Mesenchymal stem cell (in vitro differentiated cells and primary cell): ENCODE measurements around the gene NDUFB8.

Experiments
- DNase-seq: peaks from one replicate; pipeline ENCODE4 v3.0.0-alpha.2; 2013
- H2AFZ ChIP-seq: one replicate; pipeline ENCODE4 v1.6.1; 2013; ENCODE audit warnings: low read depth, mild to moderate bottlenecking, control low read depth, inconsistent platforms, low read length, moderate library complexity
- H2AK5ac ChIP-seq: 2 replicates; pipeline ENCODE4 v1.6.1; 2013; ENCODE audit warnings: low read length, moderate library complexity, mild to moderate bottlenecking, inconsistent platforms; ENCODE audit not compliant: severe bottlenecking
- H2BK120ac ChIP-seq: one replicate; pipeline ENCODE4 v1.6.1; 2013; ENCODE audit warnings: low read depth, mild to moderate bottlenecking, inconsistent platforms, low read length, moderate library complexity
- H2BK12ac ChIP-seq, 2 experiments: one replicate each; pipeline ENCODE4 v1.6.1; 2013; ENCODE audit warnings: inconsistent platforms in 2 of 2, low read length in 2 of 2, mild to moderate bottlenecking in 2 of 2, moderate library complexity in 2 of 2, control low read depth in 1 of 2
- H2BK15ac ChIP-seq: one replicate; pipeline ENCODE4 v1.6.1; 2013; ENCODE audit warnings: mild to moderate bottlenecking, low read depth, inconsistent platforms; ENCODE audit not compliant: poor library complexity, severe bottlenecking
- H2BK5ac ChIP-seq: 2 replicates; pipeline ENCODE4 v1.6.1; 2013; ENCODE audit warnings: low read depth, mild to moderate bottlenecking, low read length, control low read depth, inconsistent platforms; ENCODE audit not compliant: poor library complexity, severe bottlenecking
- H3K14ac ChIP-seq, 2 experiments: one replicate each; pipeline ENCODE4 v1.6.1; 2013; ENCODE audit warnings: inconsistent platforms in 2 of 2, low read length in 2 of 2, control low read depth in 1 of 2, mild to moderate bottlenecking in 1 of 2, moderate library complexity in 1 of 2
- H3K18ac ChIP-seq, 2 experiments: one replicate each; pipeline ENCODE4 v1.6.1; 2013; ENCODE audit warnings: inconsistent platforms in 2 of 2, low read length in 2 of 2, control low read depth in 1 of 2, low read depth in 1 of 2, mild to moderate bottlenecking in 1 of 2
- H3K23ac ChIP-seq, 2 experiments: one replicate each; pipeline ENCODE4 v1.6.1; 2013; ENCODE audit warnings: inconsistent platforms in 2 of 2, low read length in 2 of 2, mild to moderate bottlenecking in 2 of 2, moderate library complexity in 2 of 2, control low read depth in 1 of 2
- H3K27ac ChIP-seq: 2 replicates; pipeline ENCODE4 v1.5.1; 2013; ENCODE audit warnings: mild to moderate bottlenecking, moderate library complexity, low read length, control low read depth, inconsistent platforms; ENCODE audit not compliant: poor library complexity, severe bottlenecking
- H3K27me3 ChIP-seq, 2 experiments: 2 replicates each; pipeline versions ENCODE4 v1.6.1 to v1.7.0; 2013; ENCODE audit warnings: low read length in 2 of 2, mild to moderate bottlenecking in 2 of 2, moderate library complexity in 2 of 2, control low read depth in 1 of 2, inconsistent platforms in 1 of 2; ENCODE audit not compliant: control insufficient read depth in 1 of 2, insufficient read depth in 1 of 2
- H3K36me3 ChIP-seq, 2 experiments: 2 replicates each; pipeline versions ENCODE4 v1.6.1 to v1.7.0; 2013; ENCODE audit warnings: low read length in 2 of 2, control low read depth in 1 of 2, inconsistent platforms in 1 of 2, low read depth in 1 of 2, mild to moderate bottlenecking in 1 of 2; ENCODE audit not compliant: insufficient read depth in 2 of 2, control insufficient read depth in 1 of 2
- H3K4ac ChIP-seq, 2 experiments: one replicate each; pipeline ENCODE4 v1.6.1; 2013; ENCODE audit warnings: inconsistent platforms in 2 of 2, low read length in 2 of 2, mild to moderate bottlenecking in 2 of 2, moderate library complexity in 2 of 2, control low read depth in 1 of 2, low read depth in 1 of 2
- H3K4me1 ChIP-seq: 2 replicates; pipeline ENCODE4 v1.6.1; 2013; ENCODE audit warnings: low read depth, low read length, control low read depth; ENCODE audit not compliant: control insufficient read depth, insufficient read depth
- H3K4me2 ChIP-seq: 2 replicates; pipeline ENCODE4 v1.6.1; 2013; ENCODE audit warnings: low read length, mild to moderate bottlenecking, inconsistent platforms; ENCODE audit not compliant: poor library complexity, severe bottlenecking
- H3K4me3 ChIP-seq, 2 experiments: 2 replicates each; pipeline versions ENCODE4 v1.5.1 to v1.7.0; 2013; ENCODE audit warnings: low read length in 2 of 2, mild to moderate bottlenecking in 2 of 2, control low read depth in 1 of 2, low read depth in 1 of 2; ENCODE audit not compliant: insufficient read depth in 1 of 2
- H3K79me1 ChIP-seq: replicated peaks from 2 replicates; pipeline ENCODE4 v1.6.1; 2013; ENCODE audit warnings: mild to moderate bottlenecking, control low read depth, low read length, inconsistent platforms; ENCODE audit not compliant: poor library complexity, severe bottlenecking
- H3K9ac ChIP-seq: 2 replicates; pipeline ENCODE4 v1.7.0; 2013; ENCODE audit warnings: mild to moderate bottlenecking, low read length, moderate library complexity
- H3K9me3 ChIP-seq: 2 replicates; pipeline ENCODE4 v1.7.0; 2013; ENCODE audit warnings: mild to moderate bottlenecking, low read length; ENCODE audit not compliant: control insufficient read depth
- H4K8ac ChIP-seq: one replicate; pipeline ENCODE4 v1.6.1; 2013; ENCODE audit warnings: inconsistent platforms, mild to moderate bottlenecking, low read length, moderate library complexity
- H4K91ac ChIP-seq: one replicate; pipeline ENCODE4 v1.6.1; 2013; ENCODE audit warnings: mild to moderate bottlenecking, low read length, inconsistent platforms
- WGBS: methylation state at CpG from one replicate; pipeline ENCODE4 v1.1.7; 2013; ENCODE audit warnings: mixed read lengths; 5-methylcytosine and 5-hydroxymethylcytosine counted together

Gene NDUFB8

GRCh38 chr10:100507357-100507732 lies 22.3 kb downstream of the NDUFB8 start:
- Histone ChIP-seq H3K23ac (no peak overlapping the region), H3K27me3 (peaks cover 0 to 16% of the 10 kb centered on the region in 2 experiments), H3K79me1 (no peaks in the 10 kb centered on the region), H3K4me2 (no peak overlapping the region), H3K9ac (no peak overlapping the region), H2AK5ac (no peak overlapping the region), H4K8ac (no peak overlapping the region), H3K4ac (no peak overlapping the region), H2BK15ac (no peak overlapping the region), H2BK5ac (no peak overlapping the region), H4K91ac (no peak overlapping the region), H3K9me3 (no peaks in the 10 kb centered on the region), H3K18ac (no peak overlapping the region), H3K4me1 (peaks cover 4% of the 10 kb centered on the region), H3K4me3 (no peak overlapping the region), H3K14ac (no peak overlapping the region), H2BK120ac (no peak overlapping the region), H2BK12ac (no peak overlapping the region), H3K27ac (no peak overlapping the region), H2AFZ (no peak overlapping the region), H3K36me3 (peaks cover 14 to 20% of the 10 kb centered on the region in 2 experiments)
- no peak for DNase-seq
- WGBS, result 92% methylated on average over 5 of the region's 5 CpGs

- no peak overlapping the region for H3K4me2 ChIP-seq
- H3K18ac ChIP-seq, result no peak overlapping the region
- no peaks in the 10 kb centered on the region for H3K79me1 ChIP-seq
- no peak overlapping the region for H2BK120ac ChIP-seq
- H4K8ac ChIP-seq, result no peak overlapping the region
- no peak overlapping the region for H2BK12ac ChIP-seq
- DNase-seq, result peak; percentile 60
- H2AK5ac ChIP-seq, result no peak overlapping the region
- H3K27ac ChIP-seq, result no peak overlapping the region
- H3K27me3 ChIP-seq, result peaks cover 0 to 16% of the 10 kb centered on the region in 2 experiments
- H3K36me3 ChIP-seq, result peaks cover 18 to 24% of the 10 kb centered on the region in 2 experiments
- H3K23ac ChIP-seq, result no peak overlapping the region
- H3K4me3 ChIP-seq, result no peak overlapping the region
- peaks cover 4% of the 10 kb centered on the region for H3K4me1 ChIP-seq
- WGBS, result 60% methylated on average over 4 of the region's 5 CpGs
- no peak overlapping the region for H2BK15ac ChIP-seq
- no peak overlapping the region for H3K14ac ChIP-seq
- no peak overlapping the region for H3K9ac ChIP-seq
- H2BK5ac ChIP-seq, result no peak overlapping the region
- H2AFZ ChIP-seq, result no peak overlapping the region
- no peak overlapping the region for H3K4ac ChIP-seq
- H4K91ac ChIP-seq, result no peak overlapping the region
- no peaks in the 10 kb centered on the region for H3K9me3 ChIP-seq
Measured at GRCh38 chr10:100506596-100507356, 22.9 kb downstream of the NDUFB8 start.

- Histone ChIP-seq H3K27ac (no peak overlapping the region), H2BK120ac (no peak overlapping the region), H3K23ac (no peak overlapping the region), H2BK15ac (no peak overlapping the region), H2BK12ac (no peak overlapping the region), H3K18ac (no peak overlapping the region), H3K4me2 (no peak overlapping the region), H4K91ac (no peak overlapping the region), H3K27me3 (peaks cover 0 to 13% of the 10 kb centered on the region in 2 experiments), H3K9me3 (no peaks in the 10 kb centered on the region), H4K8ac (no peak overlapping the region), H3K4ac (no peak overlapping the region), H3K4me3 (no peak overlapping the region), H3K79me1 (no peaks in the 10 kb centered on the region), H3K14ac (no peak overlapping the region), H3K4me1 (peaks cover 4% of the 10 kb centered on the region), H3K36me3 (peaks cover 18 to 23% of the 10 kb centered on the region in 2 experiments), H2BK5ac (no peak overlapping the region), H3K9ac (no peak overlapping the region), H2AFZ (no peak overlapping the region), H2AK5ac (no peak overlapping the region)
- DNase-seq, result no peak
- 100% methylated on average over 1 of the region's 2 CpGs for WGBS
Measured at GRCh38 chr10:100505164-100505563, 24.5 kb downstream of the NDUFB8 start.

- DNase-seq, result no peak
- Histone ChIP-seq H2BK15ac (no peak overlapping the region), H3K27me3 (peaks cover 0 to 8% of the 10 kb centered on the region in 2 experiments), H3K14ac (no peak overlapping the region), H3K4me1 (peaks cover 4% of the 10 kb centered on the region), H3K4ac (no peak overlapping the region), H3K36me3 (peaks cover 21 to 33% of the 10 kb centered on the region in 2 experiments), H3K79me1 (no peaks in the 10 kb centered on the region), H3K9me3 (no peaks in the 10 kb centered on the region), H2BK5ac (no peak overlapping the region), H3K18ac (no peak overlapping the region), H3K23ac (no peak overlapping the region), H4K8ac (no peak overlapping the region), H2BK12ac (no peak overlapping the region), H2AFZ (no peak overlapping the region), H3K4me3 (no peak overlapping the region), H3K4me2 (no peak overlapping the region), H2BK120ac (no peak overlapping the region), H3K27ac (no peak overlapping the region), H3K9ac (no peak overlapping the region), H2AK5ac (no peak overlapping the region), H4K91ac (no peak overlapping the region)
- 82% methylated on average over 5 of the region's 5 CpGs for WGBS
Measured at GRCh38 chr10:100504096-100504495, 25.6 kb downstream of the NDUFB8 start.
